ENCODE measurements around the gene TPP1. TPM values are rescaled to one million over a fixed set of nuclear protein-coding genes. Genes with fewer than 3 reads are reported as not detected.

Gene TPP1
- total and polyA plus RNA-seq, 7 donors, result 13.2 to 60.3 (median 47.9) TPM

DNA sequence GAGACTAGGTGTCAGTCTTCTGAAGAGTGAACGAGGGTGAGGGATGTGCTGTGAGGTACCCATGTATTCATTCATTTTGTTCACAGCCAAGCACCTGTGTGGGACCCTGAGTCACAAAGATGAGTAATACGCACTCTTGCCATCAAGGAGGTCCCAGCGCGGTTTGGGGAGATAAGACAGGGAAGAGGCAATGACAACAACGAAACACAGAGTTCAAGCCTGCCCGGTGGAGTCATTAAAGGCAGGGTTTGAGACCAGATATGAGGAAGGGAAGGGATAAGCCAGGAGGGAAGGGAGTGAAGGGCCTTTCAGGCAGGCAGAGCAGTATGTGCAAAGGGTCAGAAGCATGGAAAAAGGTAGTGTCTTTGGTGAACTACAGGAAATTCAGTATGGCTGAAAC lies 31.8 kb upstream of the TPP1 start:
- Histone ChIP-seq H3K36me3 (no peaks in the 10 kb centered on the region), H3K4me3 (no peak overlapping the region), H3K4me1 (peaks cover 0 to 67% (median 50%) of the 10 kb centered on the region in 4 donors), H3K27me3 (no peaks in the 10 kb centered on the region), H3K9me3 (no peaks in the 10 kb centered on the region), H3K27ac (peak overlapping the region in 1 of 4 donors; percentile 73)
- no peak for TF ChIP-seq POLR2AphosphoS5 (IDR thresholded peaks at IDR 0.05)
- no peak for TF ChIP-seq POLR2A (IDR thresholded peaks at IDR 0.05)
- TF ChIP-seq EP300 (IDR thresholded peaks at IDR 0.05), result no peak
- TF ChIP-seq, protein P1, sequence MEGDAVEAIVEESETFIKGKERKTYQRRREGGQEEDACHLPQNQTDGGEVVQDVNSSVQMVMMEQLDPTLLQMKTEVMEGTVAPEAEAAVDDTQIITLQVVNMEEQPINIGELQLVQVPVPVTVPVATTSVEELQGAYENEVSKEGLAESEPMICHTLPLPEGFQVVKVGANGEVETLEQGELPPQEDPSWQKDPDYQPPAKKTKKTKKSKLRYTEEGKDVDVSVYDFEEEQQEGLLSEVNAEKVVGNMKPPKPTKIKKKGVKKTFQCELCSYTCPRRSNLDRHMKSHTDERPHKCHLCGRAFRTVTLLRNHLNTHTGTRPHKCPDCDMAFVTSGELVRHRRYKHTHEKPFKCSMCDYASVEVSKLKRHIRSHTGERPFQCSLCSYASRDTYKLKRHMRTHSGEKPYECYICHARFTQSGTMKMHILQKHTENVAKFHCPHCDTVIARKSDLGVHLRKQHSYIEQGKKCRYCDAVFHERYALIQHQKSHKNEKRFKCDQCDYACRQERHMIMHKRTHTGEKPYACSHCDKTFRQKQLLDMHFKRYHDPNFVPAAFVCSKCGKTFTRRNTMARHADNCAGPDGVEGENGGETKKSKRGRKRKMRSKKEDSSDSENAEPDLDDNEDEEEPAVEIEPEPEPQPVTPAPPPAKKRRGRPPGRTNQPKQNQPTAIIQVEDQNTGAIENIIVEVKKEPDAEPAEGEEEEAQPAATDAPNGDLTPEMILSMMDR (IDR thresholded peaks at IDR 0.05), result no peak
- intact Hi-C loops (cut with DNase I), result no loop called here
- WGBS, 2 donors, result 60 to 79% methylated on average over 6 of the region's 6 CpGs
- no peak for DNase-seq

DNA sequence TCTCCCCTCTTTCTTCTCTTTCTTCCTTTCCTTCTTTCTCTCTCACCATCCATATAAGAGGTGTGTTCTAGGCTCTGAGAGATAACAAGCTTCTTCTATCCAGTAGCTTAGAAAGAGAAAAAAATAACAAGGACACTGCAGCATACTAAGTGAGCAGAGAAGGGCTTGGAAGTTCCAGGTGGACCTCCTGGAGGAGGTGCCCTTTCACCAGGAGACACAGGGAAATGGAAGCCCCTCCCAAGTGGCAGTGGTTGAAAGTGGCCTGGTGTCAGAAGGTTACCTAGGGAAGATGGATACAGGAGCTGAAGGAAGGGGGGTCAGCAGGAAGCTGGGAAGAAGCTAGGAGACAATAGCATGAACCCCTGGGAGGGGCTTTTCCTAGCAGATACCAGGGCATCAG lies 30.9 kb upstream of the TPP1 start:
- H3K4me3 ChIP-seq, result no peak overlapping the region
- H3K27me3 ChIP-seq, result no peaks in the 10 kb centered on the region
- DNase-seq, result no peak
- H3K4me1 ChIP-seq, result peaks cover 0 to 69% (median 56%) of the 10 kb centered on the region in 4 donors
- TF ChIP-seq, protein P1 (IDR thresholded peaks at IDR 0.05), result no peak
- TF ChIP-seq EP300 (IDR thresholded peaks at IDR 0.05) (no peak), POLR2A (IDR thresholded peaks at IDR 0.05) (no peak), POLR2AphosphoS5 (IDR thresholded peaks at IDR 0.05) (no peak)
- intact Hi-C loops (cut with DNase I), result no loop called here
- H3K9me3 ChIP-seq, result no peaks in the 10 kb centered on the region
- H3K36me3 ChIP-seq, result peaks cover 0 to 7% (median 2%) of the 10 kb centered on the region in 4 donors
- peak overlapping the region in 1 of 4 donors; percentile 73 for H3K27ac ChIP-seq

DNA sequence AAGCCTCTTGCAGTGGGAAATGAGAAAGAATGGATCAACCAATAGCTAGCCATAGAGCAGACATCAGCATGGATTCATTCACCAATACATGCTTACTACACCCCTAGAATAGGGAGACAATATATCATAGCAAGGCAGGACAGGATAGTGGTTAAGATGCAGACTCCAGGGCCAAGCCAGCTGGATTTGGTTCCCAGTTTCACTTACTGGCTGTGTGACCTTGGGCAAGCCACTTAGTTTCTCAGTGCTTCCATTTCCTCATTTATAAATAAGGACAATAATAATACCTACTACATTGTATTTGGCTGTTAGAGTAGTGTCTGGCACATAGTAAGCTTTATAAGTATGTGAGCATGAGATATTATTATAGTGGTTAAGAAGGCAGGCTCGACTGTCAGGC lies 29.3 kb upstream of the TPP1 start:
- no peak for TF ChIP-seq EP300 (IDR thresholded peaks at IDR 0.05)
- TF ChIP-seq, protein P1 (IDR thresholded peaks at IDR 0.05), result no peak
- no peak for TF ChIP-seq POLR2A (IDR thresholded peaks at IDR 0.05)
- TF ChIP-seq POLR2AphosphoS5 (IDR thresholded peaks at IDR 0.05), result no peak
- intact Hi-C loops (cut with DNase I), result no loop called here
- Histone ChIP-seq H3K36me3 (peaks cover 0 to 10% (median 5%) of the 10 kb centered on the region in 4 donors), H3K27ac (peak overlapping the region in 3 of 4 donors; percentile 70 to 73 (median 73)), H3K27me3 (no peaks in the 10 kb centered on the region), H3K4me1 (peaks cover 0 to 53% (median 45%) of the 10 kb centered on the region in 4 donors), H3K4me3 (no peak overlapping the region), H3K9me3 (no peaks in the 10 kb centered on the region)
- DNase-seq, result peak; percentile 61
- 62 to 67% methylated on average over 1 of the region's 1 CpG for WGBS, 2 donors

DNA sequence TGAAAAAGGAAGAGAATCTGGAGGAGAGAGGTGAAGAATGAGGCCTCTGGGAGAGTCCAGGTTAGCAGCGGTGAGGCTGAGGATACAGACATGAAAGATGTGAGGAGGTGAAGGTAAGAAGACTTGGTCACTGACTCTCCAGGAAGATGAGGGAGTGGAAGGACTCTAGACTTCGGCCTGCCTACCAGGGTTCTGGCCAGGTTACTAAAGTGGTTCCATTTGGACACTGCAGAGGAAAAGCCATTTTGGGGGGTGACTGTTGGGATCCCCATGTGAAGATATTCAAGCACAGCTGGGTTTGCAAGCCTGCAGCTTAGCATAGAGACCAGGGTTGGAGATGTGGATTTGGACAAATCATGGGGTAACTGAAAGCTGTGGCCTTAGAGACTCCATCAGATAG lies 28.6 kb upstream of the TPP1 start:
- no peaks in the 10 kb centered on the region for H3K27me3 ChIP-seq
- peaks cover 0 to 47% (median 43%) of the 10 kb centered on the region in 4 donors for H3K4me1 ChIP-seq
- H3K4me3 ChIP-seq, result no peak overlapping the region
- peaks cover 0 to 10% (median 5%) of the 10 kb centered on the region in 4 donors for H3K36me3 ChIP-seq
- TF ChIP-seq EP300 (IDR thresholded peaks at IDR 0.05), result no peak
- TF ChIP-seq POLR2AphosphoS5 (IDR thresholded peaks at IDR 0.05), result no peak
- TF ChIP-seq POLR2A (IDR thresholded peaks at IDR 0.05), result no peak
- H3K27ac ChIP-seq, result peak overlapping the region; percentile 70 to 73 (median 72)
- 95% methylated on average over 2 of the region's 2 CpGs for WGBS, 2 donors
- H3K9me3 ChIP-seq, result no peaks in the 10 kb centered on the region
- intact Hi-C loops (cut with DNase I), result no loop called here
- DNase-seq, result peak; percentile 54

DNA sequence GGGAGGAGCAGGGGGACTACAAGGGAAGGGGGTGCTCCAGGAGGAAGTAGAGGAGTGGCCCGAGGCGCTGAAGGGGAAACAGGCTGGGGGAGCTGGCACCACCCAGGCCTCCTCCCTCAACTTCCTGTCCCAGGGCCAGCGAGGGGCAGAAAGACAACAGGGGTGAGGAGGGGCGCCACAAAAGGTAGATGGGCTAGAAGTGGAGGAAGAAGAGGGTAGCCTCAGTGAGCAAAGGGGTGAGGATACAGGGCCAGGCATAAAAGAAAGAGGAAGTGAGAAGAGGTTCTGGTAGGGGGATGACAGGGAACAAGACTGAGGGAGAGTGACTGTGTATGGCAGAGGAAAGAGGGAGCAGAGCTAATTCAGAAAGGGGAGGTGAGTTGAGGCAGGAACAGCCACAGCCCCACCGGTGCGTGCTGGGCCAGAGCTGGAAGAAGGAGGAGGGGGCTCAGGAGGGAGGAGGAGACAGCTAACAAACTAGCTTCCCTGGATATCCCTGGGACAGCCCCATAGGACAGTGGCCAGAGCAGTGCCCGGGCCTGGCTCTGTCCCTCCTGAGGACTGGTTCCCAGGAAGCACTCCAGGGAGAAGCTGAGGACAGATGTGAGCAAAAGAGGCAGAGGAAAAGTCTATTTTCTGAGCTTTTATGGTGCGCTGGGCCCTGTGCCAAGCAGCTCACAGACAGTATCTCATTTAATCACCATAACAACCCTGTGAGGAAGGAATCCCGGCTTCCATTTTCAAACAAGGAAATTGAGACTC lies 27.9 kb upstream of the TPP1 start:
- H3K27me3 ChIP-seq, result no peaks in the 10 kb centered on the region
- H3K4me1 ChIP-seq, result peaks cover 0 to 46% (median 40%) of the 10 kb centered on the region in 4 donors
- TF ChIP-seq, protein P1 (IDR thresholded peaks at IDR 0.05), result no peak
- no peak for TF ChIP-seq POLR2A (IDR thresholded peaks at IDR 0.05)
- no peak for TF ChIP-seq EP300 (IDR thresholded peaks at IDR 0.05)
- no peak for TF ChIP-seq POLR2AphosphoS5 (IDR thresholded peaks at IDR 0.05)
- no peaks in the 10 kb centered on the region for H3K9me3 ChIP-seq
- no peak overlapping the region for H3K4me3 ChIP-seq
- DNase-seq, result peak; percentile 71
- intact Hi-C loops (cut with DNase I), result no loop called here
- peaks cover 0 to 10% (median 5%) of the 10 kb centered on the region in 4 donors for H3K36me3 ChIP-seq
- 34 to 54% methylated on average over 9 of the region's 9 CpGs for WGBS, 2 donors
- peak overlapping the region; percentile 70 to 73 (median 72) for H3K27ac ChIP-seq
